HepG2 (cell line): ENCODE data around the gene RSAD2. TPM values are rescaled to one million over a fixed set of nuclear protein-coding genes. Genes with fewer than 3 reads are reported as not detected.

ENCODE experiments used
- ATF7 ChIP-seq, 2 experiments: fragments of 450-650 bp in 1 of 2; sonication (generic) in 1 of 2; formaldehyde crosslinking in 1 of 2; IDR thresholded peaks; 2 replicates each; pipeline versions ENCODE4 v1.4.0 to v1.6.1; 2016 to 2020; ENCODE audit warnings: antibody characterized with exemption in 1 of 2, mild to moderate bottlenecking in 1 of 2, missing genetic modification reagents in 1 of 2
- CBX1 ChIP-seq: IDR thresholded peaks from one replicate; pipeline ENCODE4 v1.6.1; 2016; ENCODE audit warnings: antibody characterized with exemption, low read depth
- DMTF1 ChIP-seq: sonication (generic); formaldehyde crosslinking; IDR thresholded peaks from 2 replicates; pipeline ENCODE4 v1.4.0; 2020; ENCODE audit warnings: mild to moderate bottlenecking, missing genetic modification reagents
- DPF2 ChIP-seq: sonication (generic); formaldehyde crosslinking; IDR thresholded peaks from 2 replicates; pipeline ENCODE4 v1.4.0; 2020; ENCODE audit warnings: mild to moderate bottlenecking, low read depth, missing genetic modification reagents, borderline replicate concordance
- PCBP2 ChIP-seq: fragments of 200-400 bp; formaldehyde crosslinking; optimal IDR thresholded peaks from 2 replicates; pipeline ENCODE3; 2018; ENCODE audit warnings: low read length, low read depth; ENCODE audit not compliant: poor library complexity, severe bottlenecking
- POLR2A ChIP-seq, 2 experiments: IDR thresholded peaks; 2 replicates each; pipeline ENCODE4 v1.6.1; 2011; ENCODE audit warnings: low read depth in 2 of 2, low read length in 2 of 2, mild to moderate bottlenecking in 1 of 2, moderate library complexity in 1 of 2; ENCODE audit not compliant: insufficient read depth in 1 of 2
- SKI ChIP-seq: fragments of 450-650 bp; IDR thresholded peaks from one replicate; pipeline ENCODE4 v1.6.1; 2018; ENCODE audit warnings: mild to moderate bottlenecking; ENCODE audit not compliant: partially characterized antibody
- TAF1 ChIP-seq: sonication (generic); formaldehyde crosslinking; IDR thresholded peaks from 2 replicates; pipeline ENCODE4 v1.4.0; 2020; ENCODE audit warnings: missing genetic modification reagents
- ZGPAT ChIP-seq: IDR thresholded peaks from 2 replicates; pipeline ENCODE4 v1.6.1; 2016; ENCODE audit warnings: mild to moderate bottlenecking
- ZNF230 ChIP-seq: sonication (generic); formaldehyde crosslinking; IDR thresholded peaks from 2 replicates; pipeline ENCODE4 v1.4.0; 2020; ENCODE audit warnings: mild to moderate bottlenecking, missing genetic modification reagents
- ZNF282 ChIP-seq: fragments of 450-650 bp; IDR thresholded peaks from 2 replicates; pipeline ENCODE4 v1.6.1; 2018; ENCODE audit not compliant: partially characterized antibody
- polyA plus RNA-seq, 8 experiments: library from polyadenylated mRNA; depleted of rRNA in 3 of 8; stranded (reverse) in 7 of 8; unstranded in 1 of 8; fragments of >200 nt; fragmentation: Illumina TruSeq in 4 of 8; extraction: Trizol in 4 of 8; gene quantifications; 2 replicates each; pipeline versions ENCODE4 v1.2.1 to v1.2.3, GENCODE V29; 2011 to 2016; ENCODE audit warnings: low read depth in 4 of 8, missing spikeins in 1 of 8, mixed read lengths in 1 of 8; ENCODE audit not compliant: insufficient read depth in 1 of 8
- total RNA-seq, 5 experiments: library from RNA; depleted of rRNA; stranded (reverse); fragments of >200 nt; fragmentation: Illumina TruSeq; extraction: Trizol; gene quantifications; 2 replicates each; pipeline ENCODE4 v1.2.3, GENCODE V29; 2016; ENCODE audit warnings: low read depth in 1 of 5
- TF ChIP-seq, protein P1 (sequence below): sonication (generic); formaldehyde crosslinking; IDR thresholded peaks from 2 replicates; pipeline ENCODE4 v1.4.0; 2020; ENCODE audit warnings: missing genetic modification reagents, mild to moderate bottlenecking, borderline replicate concordance
- TF ChIP-seq, protein P2 (sequence below): sonication (generic); formaldehyde crosslinking; IDR thresholded peaks from 2 replicates; pipeline ENCODE4 v1.4.0; 2020; ENCODE audit warnings: mild to moderate bottlenecking, missing genetic modification reagents, borderline replicate concordance

RSAD2 gene
- total and polyA plus RNA-seq, 2 of the 13 experiments (the other 11 are each of a cell fraction or from before 2014, with no cell fraction given), result 0.11 TPM; not detected in 1

DNA sequence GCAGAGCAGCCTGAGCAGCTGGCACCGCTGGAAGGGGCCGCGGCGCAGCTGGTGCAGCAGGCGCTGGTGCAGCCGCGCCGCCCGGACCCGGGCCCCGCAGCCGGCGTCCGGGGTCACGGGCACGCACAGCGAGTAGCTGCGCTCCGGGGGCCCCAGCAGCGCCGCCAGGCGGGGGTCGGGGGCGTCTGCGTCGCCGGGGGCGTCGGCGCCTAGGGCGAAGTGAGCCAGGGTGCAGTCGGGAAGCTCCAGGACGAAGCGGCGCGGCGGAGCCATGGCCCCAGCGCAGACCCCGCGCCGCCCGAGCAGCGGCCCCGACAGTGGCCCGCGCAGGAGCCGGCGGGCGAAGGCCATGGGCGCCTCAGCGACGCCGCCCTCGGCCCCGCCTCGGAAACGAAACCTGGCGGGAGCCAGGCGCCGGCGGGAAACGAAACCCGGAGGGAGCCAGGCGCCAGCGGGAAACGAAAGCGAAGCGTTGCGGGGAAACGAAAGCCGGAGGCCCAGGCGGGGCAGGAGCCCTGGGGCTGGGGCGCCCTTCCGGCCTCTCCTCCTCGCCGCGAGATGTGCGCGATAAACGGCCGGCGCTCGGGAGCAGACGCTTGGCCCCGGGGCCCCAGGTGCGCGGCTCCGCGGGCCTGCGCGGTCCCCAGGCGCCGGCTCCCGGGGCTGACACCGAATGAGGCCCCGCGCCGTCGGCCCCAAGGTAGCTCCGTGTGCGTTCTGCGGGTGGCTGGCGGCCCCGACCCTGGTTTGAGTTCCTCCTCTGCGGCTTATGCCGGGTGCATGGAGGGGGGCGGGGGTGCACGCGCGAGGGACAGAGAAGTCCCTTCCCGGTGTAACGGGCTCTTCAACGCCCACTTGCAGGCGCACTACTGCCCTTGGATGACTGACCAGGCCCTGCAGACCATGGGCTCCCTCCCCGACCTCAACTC, 12.0 kb upstream of the RSAD2 start, which contains the start of gene CMPK2 (continued):
- TF ChIP-seq, protein P1, sequence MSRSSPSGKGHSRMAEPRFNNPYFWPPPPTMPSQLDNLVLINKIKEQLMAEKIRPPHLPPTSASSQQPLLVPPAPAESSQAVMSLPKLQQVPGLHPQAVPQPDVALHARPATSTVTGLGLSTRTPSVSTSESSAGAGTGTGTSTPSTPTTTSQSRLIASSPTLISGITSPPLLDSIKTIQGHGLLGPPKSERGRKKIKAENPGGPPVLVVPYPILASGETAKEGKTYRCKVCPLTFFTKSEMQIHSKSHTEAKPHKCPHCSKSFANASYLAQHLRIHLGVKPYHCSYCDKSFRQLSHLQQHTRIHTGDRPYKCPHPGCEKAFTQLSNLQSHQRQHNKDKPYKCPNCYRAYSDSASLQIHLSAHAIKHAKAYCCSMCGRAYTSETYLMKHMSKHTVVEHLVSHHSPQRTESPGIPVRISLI, result no peak
- TF ChIP-seq CBX1, result peak; percentile 11
- no peak for TF ChIP-seq PCBP2
- TF ChIP-seq, protein P2, sequence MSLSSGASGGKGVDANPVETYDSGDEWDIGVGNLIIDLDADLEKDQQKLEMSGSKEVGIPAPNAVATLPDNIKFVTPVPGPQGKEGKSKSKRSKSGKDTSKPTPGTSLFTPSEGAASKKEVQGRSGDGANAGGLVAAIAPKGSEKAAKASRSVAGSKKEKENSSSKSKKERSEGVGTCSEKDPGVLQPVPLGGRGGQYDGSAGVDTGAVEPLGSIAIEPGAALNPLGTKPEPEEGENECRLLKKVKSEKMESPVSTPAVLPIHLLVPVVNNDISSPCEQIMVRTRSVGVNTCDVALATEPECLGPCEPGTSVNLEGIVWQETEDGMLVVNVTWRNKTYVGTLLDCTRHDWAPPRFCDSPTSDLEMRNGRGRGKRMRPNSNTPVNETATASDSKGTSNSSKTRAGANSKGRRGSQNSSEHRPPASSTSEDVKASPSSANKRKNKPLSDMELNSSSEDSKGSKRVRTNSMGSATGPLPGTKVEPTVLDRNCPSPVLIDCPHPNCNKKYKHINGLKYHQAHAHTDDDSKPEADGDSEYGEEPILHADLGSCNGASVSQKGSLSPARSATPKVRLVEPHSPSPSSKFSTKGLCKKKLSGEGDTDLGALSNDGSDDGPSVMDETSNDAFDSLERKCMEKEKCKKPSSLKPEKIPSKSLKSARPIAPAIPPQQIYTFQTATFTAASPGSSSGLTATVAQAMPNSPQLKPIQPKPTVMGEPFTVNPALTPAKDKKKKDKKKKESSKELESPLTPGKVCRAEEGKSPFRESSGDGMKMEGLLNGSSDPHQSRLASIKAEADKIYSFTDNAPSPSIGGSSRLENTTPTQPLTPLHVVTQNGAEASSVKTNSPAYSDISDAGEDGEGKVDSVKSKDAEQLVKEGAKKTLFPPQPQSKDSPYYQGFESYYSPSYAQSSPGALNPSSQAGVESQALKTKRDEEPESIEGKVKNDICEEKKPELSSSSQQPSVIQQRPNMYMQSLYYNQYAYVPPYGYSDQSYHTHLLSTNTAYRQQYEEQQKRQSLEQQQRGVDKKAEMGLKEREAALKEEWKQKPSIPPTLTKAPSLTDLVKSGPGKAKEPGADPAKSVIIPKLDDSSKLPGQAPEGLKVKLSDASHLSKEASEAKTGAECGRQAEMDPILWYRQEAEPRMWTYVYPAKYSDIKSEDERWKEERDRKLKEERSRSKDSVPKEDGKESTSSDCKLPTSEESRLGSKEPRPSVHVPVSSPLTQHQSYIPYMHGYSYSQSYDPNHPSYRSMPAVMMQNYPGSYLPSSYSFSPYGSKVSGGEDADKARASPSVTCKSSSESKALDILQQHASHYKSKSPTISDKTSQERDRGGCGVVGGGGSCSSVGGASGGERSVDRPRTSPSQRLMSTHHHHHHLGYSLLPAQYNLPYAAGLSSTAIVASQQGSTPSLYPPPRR (CRISPR knock-in tag), result no peak
- TF ChIP-seq ZGPAT, result peak; percentile 35; the same call in 1 of the 2 replicates
- peak; percentile 63 for TF ChIP-seq SKI
- no peak for TF ChIP-seq DPF2 (CRISPR knock-in tag)
- TF ChIP-seq TAF1 (CRISPR knock-in tag), result peak; percentile 26; the same call in 1 of the 2 replicates
- peak; percentile 66; the same call in 1 of the 2 replicates for TF ChIP-seq ZNF230 (CRISPR knock-in tag)
- TF ChIP-seq ATF7 (IDR thresholded peaks at IDR 0.05), result no peak
- peak; percentile 21; the same call in 1 of the 2 replicates for TF ChIP-seq ATF7 (CRISPR knock-in tag; IDR thresholded peaks at IDR 0.05)
- TF ChIP-seq POLR2A (IDR thresholded peaks at IDR 0.05; ENCODE audit: insufficient read depth in 1 of 2, low read depth in 2 of 2, low read length in 2 of 2), result no peak
- TF ChIP-seq DMTF1 (CRISPR knock-in tag), result no peak
- no peak for TF ChIP-seq ZNF282
